Measurements from ENCODE around the gene PLAAT4. TPM values are rescaled to one million over a fixed set of nuclear protein-coding genes. Genes with fewer than 3 reads are reported as not detected.

PLAAT4 gene
- total and polyA plus RNA-seq, 2 of the 8 experiments (the other 6 are each of a cell fraction or from before 2014, with no cell fraction given): 2.8 to 4.1 TPM

DNA sequence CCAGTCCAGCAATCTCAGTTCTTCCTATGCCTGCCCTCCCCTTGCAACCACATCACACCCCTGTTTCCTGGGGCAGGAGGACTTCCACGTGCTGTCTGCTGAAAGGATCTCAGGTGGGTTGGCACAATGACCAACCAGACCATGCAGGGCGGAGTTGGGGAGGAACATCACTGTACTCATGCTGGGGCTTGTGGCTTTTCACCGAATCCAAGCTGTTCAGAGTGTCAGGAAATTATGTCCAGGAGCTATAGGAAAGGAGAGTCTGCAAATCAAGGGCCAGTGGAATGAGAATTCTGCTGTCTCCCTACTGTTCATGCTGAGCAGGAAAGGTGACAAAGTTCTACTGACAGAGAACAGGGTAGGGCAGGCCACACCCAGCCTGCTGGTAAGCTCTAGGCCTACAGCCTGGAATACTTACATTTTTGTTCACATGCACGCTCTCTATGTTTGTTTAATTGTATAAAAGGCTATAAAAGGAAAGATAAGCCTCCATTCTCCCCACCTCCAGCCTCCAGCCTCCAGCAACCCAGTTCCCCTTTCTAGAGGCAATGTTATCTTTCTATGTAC, 28.3 kb downstream of the PLAAT4 start:
- no peak overlapping the region for H3K18ac ChIP-seq (ENCODE audit: extremely low read depth, low read length)
- H4K20me1 ChIP-seq (replicated peaks in 1 of 2; ENCODE audit: control insufficient read depth in 1 of 2, insufficient read depth in 2 of 2, low read length in 2 of 2): no peaks in the 10 kb centered on the region
- no peak for DNase-seq (ENCODE audit: low read depth in 1 of 2, low spot score in 2 of 2)
- no peak overlapping the region for H4K8ac ChIP-seq (ENCODE audit: extremely low read depth, insufficient read depth, low read length)
- H2BK15ac ChIP-seq (ENCODE audit: low read length): no peak overlapping the region
- ChIA-PET POLR2A (ENCODE audit: partially characterized antibody) (no interaction called here), CTCF (ENCODE audit: partially characterized antibody) (interaction anchor here (1.1 to 2.5 kb wide), 2 partner anchors 15 to 86 kb away, joined by 3 to 8 read pairs; no protein-coding TSS in a partner anchor)
- no peaks in the 10 kb centered on the region for H3K36me3 ChIP-seq (ENCODE audit: control insufficient read depth in 2 of 4, insufficient read depth in 4 of 4, low read length in 3 of 4)
- no peak overlapping the region for H4K5ac ChIP-seq (ENCODE audit: insufficient read length, low read depth, low read length)
- peak overlapping the region; percentile 47 for H3K4ac ChIP-seq (replicated peaks; ENCODE audit: insufficient read length, low read depth, low read length)
- peak overlapping the region; percentile 12 for H4K91ac ChIP-seq (replicated peaks; ENCODE audit: insufficient read length, low read length)
- peak overlapping the region; percentile 0; the same call in 1 of the 2 replicates for H2BK5ac ChIP-seq (ENCODE audit: low read depth, low read length)
- H3K27ac ChIP-seq (ENCODE audit: low read depth, low read length): no peak overlapping the region; the same call in 1 of the 2 replicates
- no peak overlapping the region for H3K14ac ChIP-seq (ENCODE audit: insufficient read length)
- H2AK5ac ChIP-seq (ENCODE audit: low read depth, low read length): peak overlapping the region; percentile 2; the same call in 1 of the 2 replicates
- H3K9ac ChIP-seq (replicated peaks in 1 of 4; ENCODE audit: extremely low read depth in 1 of 4, low read depth in 3 of 4, low read length in 3 of 4): no peak overlapping the region
- H3K23ac ChIP-seq (ENCODE audit: insufficient read length): no peak overlapping the region
- no peaks in the 10 kb centered on the region for H3K79me1 ChIP-seq (ENCODE audit: low read depth, low read length)
- 90% methylated on average over 4 of the region's 4 CpGs; no CpG with 5 or more reads in 1 of the 2 experiments for WGBS, 2 experiments (ENCODE audit: extremely low coverage in 1 of 2, insufficient coverage in 1 of 2, insufficient read length in 1 of 2, insufficient replicate concordance in 2 of 2, low coverage in 1 of 2, low lambda C conversion rate in 2 of 2, missing lambda C conversion rate in 1 of 2)
- no peak for FAIRE-seq
- peak overlapping the region; percentile 3; the same call in 1 of the 2 replicates for H2BK20ac ChIP-seq (ENCODE audit: low read length)
- H3K23me2 ChIP-seq (ENCODE audit: low read depth, low read length): no peaks in the 10 kb centered on the region; the same call in 1 of the 2 replicates
- H3K4me2 ChIP-seq (ENCODE audit: insufficient read depth in 1 of 2, low read depth in 2 of 2, low read length in 2 of 2): no peak overlapping the region
- peak overlapping the region; percentile 1 for H2BK12ac ChIP-seq (ENCODE audit: low read depth, low read length)
- H3K56ac ChIP-seq (replicated peaks; ENCODE audit: insufficient read length, low read depth, low read length): no peak overlapping the region
- no peak overlapping the region for H3K4me3 ChIP-seq (ENCODE audit: extremely low read depth in 1 of 4, insufficient read depth in 2 of 4, low read depth in 3 of 4, low read length in 4 of 4)
- no peaks in the 10 kb centered on the region for H3K79me2 ChIP-seq (ENCODE audit: control insufficient read depth in 1 of 2, insufficient read depth in 2 of 2, low read length in 2 of 2)
- no peak overlapping the region for H2AFZ ChIP-seq (ENCODE audit: low read length)
- H3K27me3 ChIP-seq (replicated peaks in 1 of 4; ENCODE audit: control insufficient read depth in 3 of 4, extremely low read depth in 1 of 4, insufficient read depth in 3 of 4, low read length in 3 of 4): no peaks in the 10 kb centered on the region
- H3K9me3 ChIP-seq (ENCODE audit: insufficient read depth in 2 of 2, low read depth in 1 of 2, low read length in 1 of 2): no peaks in the 10 kb centered on the region
- peaks cover 0 to 5% (median 3%) of the 10 kb centered on the region in 4 experiments; a peak in 3 of 7 replicates for H3K4me1 ChIP-seq (replicated peaks in 1 of 4; ENCODE audit: control insufficient read depth in 3 of 4, insufficient read depth in 4 of 4, low read length in 3 of 4)
- no peak overlapping the region for H2BK120ac ChIP-seq (replicated peaks; ENCODE audit: low read depth, low read length)
- no peak for TF ChIP-seq BACH1 (IDR thresholded peaks at IDR 0.05; ENCODE audit: low read length)
- TF ChIP-seq SP1 (IDR thresholded peaks at IDR 0.05; ENCODE audit: low read depth, low read length): no peak
- TF ChIP-seq EP300 (IDR thresholded peaks at IDR 0.05; ENCODE audit: borderline replicate concordance in 1 of 2, low read depth in 2 of 2, low read length in 2 of 2): no peak

All from H1 (cell line).